ENCODE results near the gene TTC8.

GRCh38 chr14:88841741-88842140 lies 17.3 kb downstream of the TTC8 start:
- TF ChIP-seq CTCF (conservative IDR thresholded peaks at IDR 0.05 in 1 of 2, IDR thresholded peaks at IDR 0.05 in 1 of 2; ENCODE audit: extremely low read depth in 1 of 2, insufficient read depth in 1 of 2, low read depth in 1 of 2, low read length in 2 of 2) (no peak), EZH2 (IDR thresholded peaks at IDR 0.05; ENCODE audit: borderline replicate concordance, low read length) (no peak)
